ENCODE results near the gene CTDP1. TPM values are rescaled to one million over a fixed set of nuclear protein-coding genes. Genes with fewer than 3 reads are reported as not detected.
"Not testable (repeated sequence)": the region's sequence is repeated elsewhere in the genome, so short reads cannot be mapped to it uniquely, and the experiment has no call there.

The CTDP1 gene
- total RNA-seq, 1 experiment from 2014 or later: 22.5 TPM

DNA sequence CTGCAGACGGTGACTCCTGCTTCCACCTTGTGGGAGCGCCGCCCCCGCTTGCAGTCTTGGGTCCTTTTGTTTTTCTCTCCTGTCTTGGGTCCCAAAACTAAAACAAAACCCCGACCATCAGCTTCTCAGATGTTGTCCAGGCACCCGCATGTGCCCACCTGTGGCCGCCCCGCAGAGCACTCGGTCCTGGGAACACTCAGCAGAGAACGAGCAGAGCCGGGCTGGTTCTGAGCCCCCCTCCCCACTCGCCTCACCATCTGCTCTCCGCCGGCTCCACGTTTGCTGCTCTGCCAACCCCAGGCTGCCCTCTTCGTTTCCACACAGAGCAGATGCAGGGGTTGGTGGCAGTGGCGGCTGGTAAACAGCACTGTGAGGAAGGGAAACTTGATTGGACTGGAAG lies 38.5 kb downstream of the CTDP1 start:
- no peak for DNase-seq (ENCODE audit: low spot score)
- H3K4me1 ChIP-seq (ENCODE audit: insufficient read depth, low read length, poor library complexity, severe bottlenecking): no peaks in the 10 kb centered on the region
- H3K36me3 ChIP-seq (ENCODE audit: insufficient read depth, low read length, poor library complexity, severe bottlenecking): no peaks in the 10 kb centered on the region
- ChIA-PET POLR2A (ENCODE audit: low non-redundant PET) (no interaction called here), CTCF (no interaction called here)
- no peak overlapping the region for H3K4me3 ChIP-seq (ENCODE audit: low read depth, low read length, poor library complexity, severe bottlenecking)
- no peak overlapping the region for H3K27ac ChIP-seq (ENCODE audit: low read depth, low read length, poor library complexity, severe bottlenecking)
- H3K27me3 ChIP-seq (replicated peaks; ENCODE audit: insufficient read depth, low read depth, low read length, poor library complexity): no peaks in the 10 kb centered on the region
- intact Hi-C loops (cut with micrococcal nuclease; ENCODE audit: unreplicated experiment): no loop called here
- no peaks in the 10 kb centered on the region for H3K9me3 ChIP-seq (ENCODE audit: low read depth, low read length, poor library complexity, severe bottlenecking)
- BruUV-seq (replicated peaks): no TSS peak
- no peak for TF ChIP-seq EZH2 (IDR thresholded peaks at IDR 0.05; ENCODE audit: borderline replicate concordance, low read depth, low read length, poor library complexity, severe bottlenecking)
- TF ChIP-seq, protein P1, sequence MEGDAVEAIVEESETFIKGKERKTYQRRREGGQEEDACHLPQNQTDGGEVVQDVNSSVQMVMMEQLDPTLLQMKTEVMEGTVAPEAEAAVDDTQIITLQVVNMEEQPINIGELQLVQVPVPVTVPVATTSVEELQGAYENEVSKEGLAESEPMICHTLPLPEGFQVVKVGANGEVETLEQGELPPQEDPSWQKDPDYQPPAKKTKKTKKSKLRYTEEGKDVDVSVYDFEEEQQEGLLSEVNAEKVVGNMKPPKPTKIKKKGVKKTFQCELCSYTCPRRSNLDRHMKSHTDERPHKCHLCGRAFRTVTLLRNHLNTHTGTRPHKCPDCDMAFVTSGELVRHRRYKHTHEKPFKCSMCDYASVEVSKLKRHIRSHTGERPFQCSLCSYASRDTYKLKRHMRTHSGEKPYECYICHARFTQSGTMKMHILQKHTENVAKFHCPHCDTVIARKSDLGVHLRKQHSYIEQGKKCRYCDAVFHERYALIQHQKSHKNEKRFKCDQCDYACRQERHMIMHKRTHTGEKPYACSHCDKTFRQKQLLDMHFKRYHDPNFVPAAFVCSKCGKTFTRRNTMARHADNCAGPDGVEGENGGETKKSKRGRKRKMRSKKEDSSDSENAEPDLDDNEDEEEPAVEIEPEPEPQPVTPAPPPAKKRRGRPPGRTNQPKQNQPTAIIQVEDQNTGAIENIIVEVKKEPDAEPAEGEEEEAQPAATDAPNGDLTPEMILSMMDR (conservative IDR thresholded peaks at IDR 0.05; ENCODE audit: low read depth, low read length): no peak

DNA sequence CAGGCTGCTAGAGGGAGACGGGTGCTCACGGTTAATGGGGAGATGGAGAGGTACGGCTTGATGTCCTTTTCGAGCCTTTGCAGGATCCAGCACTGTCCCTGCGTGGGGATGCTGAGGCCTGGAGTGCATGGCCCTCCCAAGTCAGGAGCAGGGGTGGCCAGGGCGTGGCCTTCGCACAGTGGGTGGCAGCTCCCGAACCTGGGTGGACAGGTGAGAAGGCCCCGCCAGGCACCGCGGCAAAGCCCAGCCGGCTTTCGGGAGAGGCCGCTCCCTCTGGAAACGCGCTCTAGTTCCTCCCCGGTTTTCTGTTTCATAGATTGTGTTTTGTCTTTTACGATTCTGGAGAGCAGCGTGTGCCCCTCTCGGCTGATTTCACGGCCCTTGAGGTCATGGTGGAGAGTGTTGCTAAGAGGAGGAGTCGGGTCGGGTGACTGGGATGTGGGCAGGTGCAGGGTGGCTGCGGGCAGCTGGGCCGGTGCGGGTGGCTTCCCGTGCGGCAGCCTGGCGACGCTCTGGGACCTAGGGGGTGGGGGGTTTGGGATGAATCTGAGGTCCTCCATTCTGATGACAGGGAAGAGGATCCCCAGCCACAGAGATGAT lies 39.4 kb downstream of the CTDP1 start:
- Histone ChIP-seq H3K36me3 (ENCODE audit: insufficient read depth, low read length, poor library complexity, severe bottlenecking) (peaks cover under 1% of the 10 kb centered on the region), H3K9me3 (ENCODE audit: low read depth, low read length, poor library complexity, severe bottlenecking) (no peaks in the 10 kb centered on the region), H3K4me1 (ENCODE audit: insufficient read depth, low read length, poor library complexity, severe bottlenecking) (no peaks in the 10 kb centered on the region), H3K27me3 (replicated peaks; ENCODE audit: insufficient read depth, low read depth, low read length, poor library complexity) (no peaks in the 10 kb centered on the region), H3K27ac (ENCODE audit: low read depth, low read length, poor library complexity, severe bottlenecking) (no peak overlapping the region), H3K4me3 (ENCODE audit: low read depth, low read length, poor library complexity, severe bottlenecking) (no peak overlapping the region)
- CTCF ChIA-PET: no interaction called here
- TF ChIP-seq EZH2 (IDR thresholded peaks at IDR 0.05; ENCODE audit: borderline replicate concordance, low read depth, low read length, poor library complexity, severe bottlenecking): no peak
- TF ChIP-seq, protein P1 (conservative IDR thresholded peaks at IDR 0.05; ENCODE audit: low read depth, low read length): no peak
- no TSS peak for BruUV-seq (replicated peaks)
- POLR2A ChIA-PET (ENCODE audit: low non-redundant PET): no interaction called here
- intact Hi-C loops (cut with micrococcal nuclease; ENCODE audit: unreplicated experiment): no loop called here
- DNase-seq (ENCODE audit: low spot score): no peak

DNA sequence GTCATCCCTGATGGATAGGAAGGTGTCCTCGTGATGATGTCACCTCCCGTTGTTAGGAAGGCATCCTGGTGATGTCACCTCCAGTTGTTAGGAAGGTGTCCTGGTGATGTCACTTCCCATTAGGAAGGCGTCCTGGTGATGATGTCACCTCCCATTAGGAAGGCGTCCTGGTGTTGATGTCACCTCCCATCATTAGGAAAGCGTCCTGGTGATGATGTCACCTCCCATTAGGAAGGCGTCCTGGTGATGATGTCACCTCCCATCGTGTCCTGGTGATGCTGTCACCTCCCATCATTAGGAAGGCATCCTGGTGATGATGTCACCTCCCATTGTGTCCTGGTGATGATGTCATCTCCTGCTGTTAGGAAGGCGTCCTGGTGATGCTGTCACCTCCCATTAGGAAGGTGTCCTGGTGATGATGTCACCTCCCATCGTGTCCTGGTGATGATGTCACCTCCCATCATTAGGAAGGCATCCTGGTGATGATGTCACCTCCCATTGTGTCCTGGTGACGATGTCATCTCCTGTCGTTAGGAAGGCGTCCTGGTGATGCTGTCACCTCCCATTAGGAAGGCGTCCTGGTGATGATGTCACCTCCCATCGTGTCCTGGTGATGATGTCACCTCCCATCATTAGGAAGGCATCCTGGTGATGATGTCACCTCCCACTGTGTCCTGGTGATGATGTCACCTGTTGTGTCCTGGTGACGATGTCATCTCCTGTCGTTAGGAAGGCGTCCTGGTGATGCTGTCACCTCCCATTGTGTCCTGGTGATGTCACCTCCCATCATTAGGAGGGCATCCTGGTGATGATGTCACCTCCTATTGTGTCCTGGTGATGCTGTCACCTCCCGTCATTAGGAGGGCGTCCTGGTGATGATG lies 40.1 kb downstream of the CTDP1 start:
- H3K9me3 ChIP-seq (ENCODE audit: low read depth, low read length, poor library complexity, severe bottlenecking); H3K27ac ChIP-seq (ENCODE audit: low read depth, low read length, poor library complexity, severe bottlenecking); intact Hi-C loops (cut with micrococcal nuclease; ENCODE audit: unreplicated experiment); H3K4me3 ChIP-seq (ENCODE audit: low read depth, low read length, poor library complexity, severe bottlenecking); POLR2A ChIA-PET (ENCODE audit: low non-redundant PET); H3K4me1 ChIP-seq (ENCODE audit: insufficient read depth, low read length, poor library complexity, severe bottlenecking); H3K27me3 ChIP-seq (replicated peaks; ENCODE audit: insufficient read depth, low read depth, low read length, poor library complexity); H3K36me3 ChIP-seq (ENCODE audit: insufficient read depth, low read length, poor library complexity, severe bottlenecking); CTCF ChIA-PET; BruUV-seq (replicated peaks): not testable (repeated sequence)
- peak; percentile 3 for DNase-seq (ENCODE audit: low spot score)

Measured in A673 (cell line).